Neuron (in vitro differentiated cells): ENCODE results near the gene PIGK.

Experiments used
- H2AFZ ChIP-seq: one replicate; pipeline ENCODE4 v1.6.1; 2013; ENCODE audit warnings: low read depth, mild to moderate bottlenecking, inconsistent platforms, low read length, moderate library complexity
- H3K27me3 ChIP-seq: one replicate; pipeline ENCODE4 v1.6.1; 2013; ENCODE audit warnings: low read length; ENCODE audit not compliant: insufficient read depth
- H3K36me3 ChIP-seq: one replicate; pipeline ENCODE4 v1.6.1; 2013; ENCODE audit warnings: low read length; ENCODE audit not compliant: insufficient read depth
- H3K4me1 ChIP-seq: one replicate; pipeline ENCODE4 v1.6.1; 2013; ENCODE audit warnings: low read length; ENCODE audit not compliant: insufficient read depth
- H3K4me3 ChIP-seq: 2 replicates; pipeline ENCODE4 v1.5.1; 2013; ENCODE audit warnings: mild to moderate bottlenecking, low read length, moderate library complexity
- H3K9me3 ChIP-seq: one replicate; pipeline ENCODE4 v1.6.1; 2013; ENCODE audit warnings: low read length

Gene PIGK

DNA sequence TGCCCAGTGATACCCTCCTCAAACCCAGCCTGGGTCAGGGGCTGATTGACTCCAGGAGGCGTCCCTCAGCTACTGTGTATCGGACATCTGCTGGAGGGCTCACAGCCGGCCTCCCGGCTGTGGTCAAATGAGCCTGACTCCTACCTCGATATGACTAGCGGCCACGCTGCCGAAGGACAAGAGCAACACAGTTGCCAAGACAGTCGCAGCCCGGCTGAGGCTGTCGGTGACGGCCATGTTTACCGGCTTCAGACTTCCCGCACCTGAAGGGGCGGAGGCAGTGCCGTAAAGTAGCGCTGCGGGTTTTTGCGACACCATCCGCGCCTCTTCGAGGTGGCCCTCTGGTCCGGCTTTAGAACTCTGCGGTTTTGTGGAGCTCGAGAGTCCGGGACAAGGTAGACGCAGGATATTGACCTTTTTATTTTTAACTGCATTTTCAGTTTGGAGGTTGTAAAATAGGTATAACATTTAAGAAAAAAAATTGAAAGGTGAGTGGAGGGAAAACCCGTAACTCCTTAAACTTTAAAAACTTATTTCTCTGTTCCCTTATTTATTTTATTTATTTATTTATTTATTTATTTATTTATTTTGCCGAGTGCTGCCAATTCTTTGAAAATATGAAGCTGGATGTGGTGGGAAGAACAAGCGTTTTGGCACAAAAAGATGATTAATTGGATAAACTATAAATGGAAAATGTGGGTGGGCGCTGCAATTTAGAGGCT lies at the start of gene PIGK:
PIGK (minus strand) TSS at position 265 of the 722 bp plus-strand sequence; CDS start at position 237, 28 bp downstream.
- peak within 1 kb of the TSS; percentile 97 for H2AFZ ChIP-seq
- no peaks in the 10 kb centered on the region for H3K27me3 ChIP-seq
- peak within 1 kb of the TSS; percentile 96 for H3K4me3 ChIP-seq
- H3K36me3 ChIP-seq: peaks cover 13% of the 10 kb centered on the region
- H3K9me3 ChIP-seq: peaks cover 2% of the 10 kb centered on the region
- H3K4me1 ChIP-seq: peaks cover 19% of the 10 kb centered on the region

DNA sequence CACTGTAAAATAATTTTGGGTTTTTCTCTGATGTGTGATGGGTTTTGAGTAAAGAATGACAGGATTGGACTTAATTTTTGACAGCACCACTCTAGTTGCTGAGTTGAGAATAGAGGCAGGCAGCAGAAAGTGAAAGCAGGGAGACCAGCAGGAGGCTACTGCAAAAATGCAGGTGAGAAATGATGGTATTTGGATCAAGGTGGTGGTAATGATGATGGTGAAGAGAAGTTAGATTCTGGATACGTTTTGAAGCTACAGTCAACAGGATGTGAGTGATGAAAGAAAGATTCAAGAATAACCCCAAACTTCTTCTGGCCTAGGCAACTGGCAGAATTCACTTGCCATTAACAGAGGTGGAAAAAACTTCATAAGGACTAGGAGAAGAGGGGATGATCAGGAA lies 47.8 kb upstream of the PIGK start:
- H3K4me3 ChIP-seq: no peak overlapping the region
- H3K9me3 ChIP-seq: no peaks in the 10 kb centered on the region
- H3K36me3 ChIP-seq: no peaks in the 10 kb centered on the region
- H2AFZ ChIP-seq: no peak overlapping the region
- no peaks in the 10 kb centered on the region for H3K27me3 ChIP-seq
- peaks cover 7% of the 10 kb centered on the region for H3K4me1 ChIP-seq

DNA sequence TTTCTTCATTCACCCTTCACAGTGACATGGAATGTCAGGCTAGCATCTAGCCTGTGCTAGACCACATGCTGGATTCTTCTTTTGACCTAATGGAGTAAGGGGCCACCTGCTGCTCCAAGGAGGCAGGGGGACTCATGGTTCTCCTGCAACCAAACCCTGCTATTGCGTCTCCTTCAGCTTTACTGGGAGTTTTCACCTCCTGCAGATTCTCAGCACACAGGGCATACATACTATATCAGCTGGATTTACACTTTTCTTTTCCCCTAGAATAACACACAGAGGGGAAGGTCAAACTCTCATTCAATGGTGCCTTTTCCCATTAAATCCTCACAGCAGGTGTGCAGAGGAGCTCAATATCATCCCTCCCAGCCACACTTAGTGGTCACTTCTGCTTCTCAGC lies 46.0 kb upstream of the PIGK start:
- Histone ChIP-seq H3K36me3 (no peaks in the 10 kb centered on the region), H2AFZ (no peak overlapping the region), H3K9me3 (no peaks in the 10 kb centered on the region), H3K4me3 (no peak overlapping the region), H3K27me3 (no peaks in the 10 kb centered on the region), H3K4me1 (peaks cover 7% of the 10 kb centered on the region)

DNA sequence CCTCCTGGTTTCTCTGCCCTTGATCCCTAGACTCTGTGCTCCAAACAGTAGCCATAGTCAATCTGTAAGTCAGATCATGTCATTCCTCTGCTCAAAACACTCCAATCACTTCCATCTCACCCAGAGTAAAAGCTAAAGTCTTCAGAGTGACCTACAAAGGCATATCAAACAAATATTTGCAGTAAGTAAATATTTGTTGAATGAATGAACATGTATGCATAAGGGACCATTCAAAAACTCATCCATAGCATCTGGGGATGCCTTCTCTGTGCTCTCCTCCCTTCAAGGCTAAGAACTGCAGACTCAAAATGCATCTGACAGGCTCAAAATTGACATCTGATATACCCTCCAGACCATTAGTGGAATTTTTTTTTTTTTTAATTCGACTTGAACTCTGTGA lies 44.5 kb upstream of the PIGK start:
- no peaks in the 10 kb centered on the region for H3K9me3 ChIP-seq
- peaks cover 7% of the 10 kb centered on the region for H3K4me1 ChIP-seq

DNA sequence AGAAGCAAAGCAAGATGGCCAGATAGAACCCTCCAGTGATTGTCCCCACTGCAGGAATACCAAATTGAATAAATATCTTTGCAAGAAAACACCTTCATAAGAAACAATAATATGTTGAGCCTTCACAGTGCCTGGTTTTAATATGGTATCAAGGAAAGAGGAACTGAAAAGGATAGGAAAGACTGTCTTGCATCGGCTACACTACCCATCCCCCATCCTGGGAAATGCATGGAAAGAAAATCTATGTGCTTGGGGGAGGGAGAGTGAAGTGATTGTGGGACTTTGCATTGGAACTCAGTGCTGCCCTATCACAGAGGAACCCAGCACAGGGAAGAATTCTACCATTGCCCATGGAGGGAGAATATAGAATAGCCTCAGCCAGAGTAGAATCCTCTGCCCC lies 34.0 kb upstream of the PIGK start:
- Histone ChIP-seq H3K4me1 (no peaks in the 10 kb centered on the region), H3K27me3 (no peaks in the 10 kb centered on the region), H2AFZ (no peak overlapping the region), H3K36me3 (no peaks in the 10 kb centered on the region), H3K4me3 (no peak overlapping the region), H3K9me3 (peaks cover 5% of the 10 kb centered on the region)

More for the DNA sequence above, 44.5 kb upstream of the PIGK start:
- Histone ChIP-seq H2AFZ (no peak overlapping the region), H3K4me3 (no peak overlapping the region), H3K27me3 (no peaks in the 10 kb centered on the region), H3K36me3 (no peaks in the 10 kb centered on the region)

DNA sequence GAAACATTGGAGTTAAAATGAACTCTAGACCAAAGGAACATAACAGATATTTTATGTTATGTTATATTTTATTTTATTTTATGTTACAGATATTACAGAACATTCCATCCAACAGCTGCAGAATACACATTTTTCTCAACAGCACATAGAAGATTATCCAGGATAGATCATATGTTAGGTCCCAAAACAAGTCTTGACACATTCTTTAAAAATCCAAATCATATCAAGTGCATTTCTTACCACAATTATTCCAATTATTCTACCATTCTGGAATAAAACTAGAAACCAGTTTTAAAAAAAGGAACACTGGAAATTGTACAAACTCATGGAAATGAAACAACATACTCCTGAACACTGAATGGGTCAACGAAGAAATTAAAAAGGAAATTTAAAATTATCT lies 30.9 kb upstream of the PIGK start:
- no peak overlapping the region for H3K4me3 ChIP-seq
- H3K27me3 ChIP-seq: no peaks in the 10 kb centered on the region
- no peaks in the 10 kb centered on the region for H3K4me1 ChIP-seq
- H3K36me3 ChIP-seq: no peaks in the 10 kb centered on the region
- H3K9me3 ChIP-seq: peaks cover 11% of the 10 kb centered on the region
- H2AFZ ChIP-seq: no peak overlapping the region

DNA sequence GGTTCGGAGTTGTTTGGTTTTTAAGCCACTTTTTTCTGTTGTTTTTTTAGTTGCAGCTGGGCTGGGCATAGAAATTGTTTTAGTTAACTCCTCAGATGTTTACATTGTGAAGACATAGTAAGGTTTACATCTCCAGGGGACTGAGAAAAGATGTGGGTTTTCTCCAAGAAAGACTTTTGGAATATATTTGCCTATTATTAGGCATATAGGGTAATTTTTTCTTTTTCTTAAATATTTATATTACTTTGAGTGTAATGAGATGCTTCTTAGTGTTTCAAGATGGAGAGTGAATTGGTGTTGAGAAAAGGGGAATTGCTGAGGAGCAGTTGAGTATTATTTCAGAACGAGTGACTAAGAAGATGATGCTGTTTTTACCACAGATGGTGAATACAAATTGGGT lies 26.6 kb upstream of the PIGK start:
- Histone ChIP-seq H3K4me3 (no peak overlapping the region), H3K4me1 (no peaks in the 10 kb centered on the region), H3K27me3 (no peaks in the 10 kb centered on the region), H3K36me3 (no peaks in the 10 kb centered on the region), H3K9me3 (peaks cover 6% of the 10 kb centered on the region), H2AFZ (no peak overlapping the region)

DNA sequence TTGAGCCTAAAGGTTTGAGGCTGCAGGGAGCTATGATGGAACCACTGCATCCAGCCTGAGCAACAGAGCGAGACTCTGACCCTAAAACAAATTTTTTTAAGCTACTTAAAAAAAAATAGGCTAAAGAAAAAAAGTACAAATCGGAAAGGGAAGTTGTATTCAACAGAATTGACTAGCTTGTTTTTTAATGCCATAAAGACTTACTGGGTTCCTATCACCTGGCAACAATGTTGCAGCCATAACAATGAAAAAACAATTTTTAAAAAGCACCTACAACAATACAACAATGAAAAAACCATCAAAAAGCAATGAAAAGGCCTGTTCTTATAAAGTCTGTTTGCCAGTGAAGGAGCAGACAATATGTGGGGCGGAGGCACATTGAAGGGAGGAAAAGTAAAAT lies 20.1 kb upstream of the PIGK start:
- Histone ChIP-seq H3K9me3 (no peaks in the 10 kb centered on the region), H3K36me3 (no peaks in the 10 kb centered on the region), H3K4me1 (no peaks in the 10 kb centered on the region), H3K27me3 (no peaks in the 10 kb centered on the region), H2AFZ (no peak overlapping the region), H3K4me3 (no peak overlapping the region)

DNA sequence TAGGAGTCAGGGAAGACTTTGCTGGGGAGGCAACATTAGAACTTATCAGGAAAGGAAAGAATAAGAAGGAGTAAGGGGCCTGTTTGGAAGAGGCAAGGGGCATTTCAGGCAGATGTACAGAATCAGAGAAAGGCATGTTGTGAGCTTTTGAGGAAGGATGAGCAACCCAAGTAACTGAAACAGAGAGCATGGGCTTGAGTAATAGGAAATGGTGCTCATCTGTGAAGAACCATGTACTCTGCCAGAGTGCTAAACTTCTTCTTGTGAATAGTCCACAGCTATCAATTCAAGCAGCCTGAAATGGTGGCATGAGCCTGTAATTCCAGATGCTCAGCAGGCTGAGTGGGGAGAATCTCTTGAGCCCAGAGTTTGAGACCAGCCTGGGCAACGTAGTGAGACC lies 19.2 kb upstream of the PIGK start:
- no peaks in the 10 kb centered on the region for H3K4me1 ChIP-seq
- no peaks in the 10 kb centered on the region for H3K9me3 ChIP-seq
- H3K36me3 ChIP-seq: no peaks in the 10 kb centered on the region
- no peak overlapping the region for H2AFZ ChIP-seq
- no peak overlapping the region for H3K4me3 ChIP-seq
- no peaks in the 10 kb centered on the region for H3K27me3 ChIP-seq

DNA sequence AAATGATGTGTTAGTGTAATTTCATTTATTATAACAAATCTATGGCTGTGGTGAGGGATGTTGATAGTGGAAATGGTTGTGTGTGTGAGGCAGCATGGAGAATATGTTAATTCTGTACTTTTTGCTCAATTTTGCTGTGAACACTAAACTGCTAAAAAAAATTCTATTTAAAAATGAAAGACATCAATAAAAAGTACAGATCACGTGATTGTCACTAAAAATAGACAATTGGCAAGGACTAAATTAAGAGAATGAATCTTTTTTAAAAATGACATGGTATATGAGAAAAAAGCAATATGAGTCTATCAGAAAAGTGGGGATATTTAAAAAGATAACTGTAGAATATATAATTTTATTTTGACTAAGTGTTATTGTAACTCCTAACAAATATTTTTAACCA lies 15.7 kb upstream of the PIGK start:
- Histone ChIP-seq H3K4me1 (no peaks in the 10 kb centered on the region), H3K4me3 (no peak overlapping the region), H3K9me3 (peaks cover 5% of the 10 kb centered on the region), H2AFZ (no peak overlapping the region), H3K27me3 (no peaks in the 10 kb centered on the region), H3K36me3 (no peaks in the 10 kb centered on the region)

DNA sequence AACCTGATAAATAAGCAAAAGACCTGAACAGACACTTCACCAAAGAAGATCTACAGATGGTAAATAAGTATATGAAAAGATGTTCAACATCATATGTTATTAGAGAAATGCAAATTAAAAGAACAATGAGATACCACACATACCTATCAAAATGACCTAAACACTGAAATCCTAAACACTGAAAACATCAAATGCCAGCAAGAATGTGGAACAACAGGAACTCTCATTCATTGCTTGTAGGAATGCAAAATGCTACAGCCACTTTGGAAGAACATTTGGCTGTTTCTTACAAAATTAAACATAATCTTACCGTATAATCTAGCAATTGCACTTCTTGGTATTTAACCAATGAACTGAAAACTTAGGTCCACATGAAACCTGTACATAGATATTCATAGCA lies 14.9 kb upstream of the PIGK start:
- H2AFZ ChIP-seq: no peak overlapping the region
- peaks cover 5% of the 10 kb centered on the region for H3K9me3 ChIP-seq
- H3K36me3 ChIP-seq: no peaks in the 10 kb centered on the region
- H3K27me3 ChIP-seq: no peaks in the 10 kb centered on the region
- H3K4me3 ChIP-seq: no peak overlapping the region
- H3K4me1 ChIP-seq: no peaks in the 10 kb centered on the region

DNA sequence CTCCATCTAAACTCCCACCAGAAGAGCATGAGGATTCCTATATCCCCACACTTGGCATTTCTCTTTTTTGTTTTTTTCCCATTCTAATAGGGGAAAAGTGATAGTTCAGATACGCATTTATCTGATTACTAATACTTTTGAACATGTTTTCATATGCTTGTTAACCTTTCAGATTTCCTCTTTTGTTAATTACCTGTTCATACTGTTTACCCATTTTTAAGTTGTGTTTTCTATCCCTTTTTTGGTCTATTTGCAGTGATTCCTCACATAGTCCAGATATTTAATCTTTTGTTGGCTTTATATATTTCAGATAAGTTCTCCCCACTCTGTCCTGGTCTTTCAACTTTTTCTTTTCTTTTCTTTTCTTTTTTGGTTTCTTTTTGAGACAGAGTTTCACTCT lies 13.6 kb upstream of the PIGK start:
- Histone ChIP-seq H3K36me3 (no peaks in the 10 kb centered on the region), H3K9me3 (peaks cover 5% of the 10 kb centered on the region), H2AFZ (no peak overlapping the region), H3K4me3 (no peak overlapping the region), H3K4me1 (no peaks in the 10 kb centered on the region), H3K27me3 (no peaks in the 10 kb centered on the region)

DNA sequence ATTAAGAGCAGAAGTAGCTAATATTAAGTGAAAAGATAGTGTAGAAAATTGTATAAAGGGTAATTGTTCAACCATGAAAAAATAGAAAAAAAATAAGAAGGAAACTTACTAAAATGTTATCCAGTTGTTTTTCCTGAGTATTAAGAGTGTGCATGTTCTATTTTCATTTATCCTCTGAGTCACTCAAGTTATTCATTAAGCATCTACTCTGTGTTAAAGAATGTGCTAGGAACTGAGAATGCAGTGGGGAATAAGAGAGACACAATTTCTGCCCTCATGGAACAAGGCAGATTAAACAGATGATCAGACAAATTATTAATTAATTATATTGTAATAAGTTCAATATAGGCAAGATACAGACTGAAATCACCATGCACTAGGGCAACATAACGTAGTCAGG lies 10.8 kb upstream of the PIGK start:
- no peaks in the 10 kb centered on the region for H3K4me1 ChIP-seq
- no peak overlapping the region for H2AFZ ChIP-seq
- no peaks in the 10 kb centered on the region for H3K27me3 ChIP-seq
- peaks cover 5% of the 10 kb centered on the region for H3K9me3 ChIP-seq
- no peaks in the 10 kb centered on the region for H3K36me3 ChIP-seq
- H3K4me3 ChIP-seq: no peak overlapping the region

DNA sequence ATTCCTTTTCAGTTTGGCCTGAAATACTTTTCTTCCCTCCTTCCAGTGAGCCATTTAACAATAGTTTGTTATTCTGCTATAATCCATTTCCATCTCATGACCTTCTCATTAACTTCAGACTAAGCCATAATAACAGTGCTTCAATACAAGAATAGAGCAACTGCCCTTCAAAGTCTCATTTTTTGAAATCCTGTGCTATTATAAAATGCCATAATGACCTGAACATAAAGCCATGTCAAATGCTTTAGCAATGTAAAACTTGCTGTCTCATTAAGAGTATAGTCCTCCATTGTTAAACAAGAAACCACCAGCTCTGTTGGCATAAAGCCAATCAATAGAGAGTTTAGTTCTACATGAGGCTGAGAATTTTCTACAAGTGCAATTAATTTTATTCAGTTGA lies 9.6 kb upstream of the PIGK start:
- peaks cover 5% of the 10 kb centered on the region for H3K9me3 ChIP-seq
- H2AFZ ChIP-seq: no peak overlapping the region
- no peak overlapping the region for H3K4me3 ChIP-seq
- H3K36me3 ChIP-seq: peaks cover 2% of the 10 kb centered on the region
- no peaks in the 10 kb centered on the region for H3K27me3 ChIP-seq
- H3K4me1 ChIP-seq: no peaks in the 10 kb centered on the region
